ENCODE measurements around the gene UBXN7.
"Not testable (repeated sequence)": the region's sequence is repeated elsewhere in the genome, so short reads cannot be mapped to it uniquely, and the experiment has no call there.

DNA sequence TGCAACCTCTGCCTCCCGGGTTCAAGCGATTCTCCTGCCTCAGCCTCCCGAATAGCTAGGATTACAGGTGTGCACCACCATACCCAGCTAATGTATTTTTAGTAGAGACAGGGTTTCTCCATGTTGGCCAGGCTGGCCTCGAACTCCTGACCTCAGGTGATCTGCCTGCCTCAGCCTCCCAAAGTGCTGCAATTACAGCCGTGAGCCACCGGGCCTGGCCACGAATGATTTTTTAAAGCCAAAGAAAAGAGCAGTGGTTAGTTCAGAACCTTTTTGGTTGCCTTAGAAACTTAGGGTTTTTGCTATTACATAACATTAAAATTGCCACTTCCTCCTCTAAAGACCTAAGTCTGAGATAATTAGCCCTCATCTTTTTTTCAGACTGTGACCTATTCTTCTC lies 25.2 kb upstream of the UBXN7 start:
- TF ChIP-seq, protein P1, sequence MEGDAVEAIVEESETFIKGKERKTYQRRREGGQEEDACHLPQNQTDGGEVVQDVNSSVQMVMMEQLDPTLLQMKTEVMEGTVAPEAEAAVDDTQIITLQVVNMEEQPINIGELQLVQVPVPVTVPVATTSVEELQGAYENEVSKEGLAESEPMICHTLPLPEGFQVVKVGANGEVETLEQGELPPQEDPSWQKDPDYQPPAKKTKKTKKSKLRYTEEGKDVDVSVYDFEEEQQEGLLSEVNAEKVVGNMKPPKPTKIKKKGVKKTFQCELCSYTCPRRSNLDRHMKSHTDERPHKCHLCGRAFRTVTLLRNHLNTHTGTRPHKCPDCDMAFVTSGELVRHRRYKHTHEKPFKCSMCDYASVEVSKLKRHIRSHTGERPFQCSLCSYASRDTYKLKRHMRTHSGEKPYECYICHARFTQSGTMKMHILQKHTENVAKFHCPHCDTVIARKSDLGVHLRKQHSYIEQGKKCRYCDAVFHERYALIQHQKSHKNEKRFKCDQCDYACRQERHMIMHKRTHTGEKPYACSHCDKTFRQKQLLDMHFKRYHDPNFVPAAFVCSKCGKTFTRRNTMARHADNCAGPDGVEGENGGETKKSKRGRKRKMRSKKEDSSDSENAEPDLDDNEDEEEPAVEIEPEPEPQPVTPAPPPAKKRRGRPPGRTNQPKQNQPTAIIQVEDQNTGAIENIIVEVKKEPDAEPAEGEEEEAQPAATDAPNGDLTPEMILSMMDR (IDR thresholded peaks at IDR 0.05): not testable (repeated sequence)
- TF ChIP-seq ZFX (IDR thresholded peaks at IDR 0.05; ENCODE audit: borderline replicate concordance): not testable (repeated sequence)
